Neural crest cell (in vitro differentiated cells): Measurements from ENCODE around the gene GTPBP6. TPM values are rescaled to one million over a fixed set of nuclear protein-coding genes. Genes with fewer than 3 reads are reported as not detected.
"Not testable (repeated sequence)": the region's sequence is repeated elsewhere in the genome, so short reads cannot be mapped to it uniquely, and the experiment has no call there.

Experiments
- DNase-seq: peaks from one replicate; pipeline ENCODE4 v3.0.0; 2021; ENCODE audit warnings: low read depth, mixed read lengths, low spot score
- H3K27ac Mint-ChIP-seq: one replicate; pipeline ENCODE4 v1.8.0; 2021; ENCODE audit warnings: mild to moderate bottlenecking, mixed read lengths; ENCODE audit not compliant: unreplicated experiment
- H3K27me3 Mint-ChIP-seq: 2 replicates; pipeline ENCODE4 v1.8.0; 2021; ENCODE audit warnings: low read depth, mild to moderate bottlenecking, mixed read lengths
- H3K36me3 Mint-ChIP-seq: 2 replicates; pipeline ENCODE4 v1.8.0; 2021; ENCODE audit warnings: low read depth, mild to moderate bottlenecking, mixed read lengths
- H3K4me1 Mint-ChIP-seq: 2 replicates; pipeline ENCODE4 v1.8.0; 2021; ENCODE audit warnings: mixed read lengths
- H3K4me3 Mint-ChIP-seq: one replicate; pipeline ENCODE4 v1.8.0; 2021; ENCODE audit warnings: mild to moderate bottlenecking, mixed read lengths
- H3K9me3 Mint-ChIP-seq: 2 replicates; pipeline ENCODE4 v1.8.0; 2021; ENCODE audit warnings: mixed read lengths
- total RNA-seq: library from RNA; stranded (reverse); gene quantifications from 2 replicates; pipeline ENCODE4 v1.2.1, GENCODE V29; 2021
- TF ChIP-seq, protein P1 (sequence below): fragments of 200-600 bp; sonication (generic); conservative IDR thresholded peaks from 2 replicates; pipeline ENCODE4 v1.5.0; 2021; ENCODE audit warnings: antibody characterized with exemption, mild to moderate bottlenecking

GTPBP6 gene
- total RNA-seq, 1 donor from 2014 or later, result 81.9 TPM

DNA sequence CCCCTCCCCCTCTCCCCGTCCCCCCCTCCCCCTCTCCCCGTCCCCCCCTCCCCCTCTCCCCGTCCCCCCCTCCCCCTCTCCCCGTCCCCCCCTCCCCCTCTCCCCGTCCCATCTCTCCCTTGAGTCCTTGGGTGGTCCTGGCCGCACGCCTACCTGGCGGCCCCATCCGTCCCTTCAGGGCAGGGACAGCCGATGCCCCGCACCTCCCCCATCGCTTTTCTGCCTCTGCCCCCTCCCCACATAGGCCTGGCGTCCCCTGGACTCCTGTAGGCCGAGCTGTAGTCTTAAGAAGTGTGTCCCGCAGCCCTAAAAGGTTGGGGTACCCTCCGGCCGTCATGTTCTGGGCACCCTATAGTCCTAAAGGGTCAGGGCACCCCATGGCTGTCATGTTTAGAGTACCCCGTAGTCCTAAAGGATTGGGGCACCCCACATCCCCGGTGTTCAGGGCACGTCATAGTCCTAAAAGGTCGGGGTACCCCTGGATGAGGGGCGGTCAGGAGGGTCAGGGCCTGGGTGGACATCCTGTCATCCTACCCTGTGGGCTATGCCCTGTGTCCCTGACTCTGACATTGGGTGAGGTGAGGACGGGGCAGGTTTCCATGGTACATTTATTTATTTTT is 10.8 kb upstream of the GTPBP6 start:
- TF ChIP-seq, protein P1, sequence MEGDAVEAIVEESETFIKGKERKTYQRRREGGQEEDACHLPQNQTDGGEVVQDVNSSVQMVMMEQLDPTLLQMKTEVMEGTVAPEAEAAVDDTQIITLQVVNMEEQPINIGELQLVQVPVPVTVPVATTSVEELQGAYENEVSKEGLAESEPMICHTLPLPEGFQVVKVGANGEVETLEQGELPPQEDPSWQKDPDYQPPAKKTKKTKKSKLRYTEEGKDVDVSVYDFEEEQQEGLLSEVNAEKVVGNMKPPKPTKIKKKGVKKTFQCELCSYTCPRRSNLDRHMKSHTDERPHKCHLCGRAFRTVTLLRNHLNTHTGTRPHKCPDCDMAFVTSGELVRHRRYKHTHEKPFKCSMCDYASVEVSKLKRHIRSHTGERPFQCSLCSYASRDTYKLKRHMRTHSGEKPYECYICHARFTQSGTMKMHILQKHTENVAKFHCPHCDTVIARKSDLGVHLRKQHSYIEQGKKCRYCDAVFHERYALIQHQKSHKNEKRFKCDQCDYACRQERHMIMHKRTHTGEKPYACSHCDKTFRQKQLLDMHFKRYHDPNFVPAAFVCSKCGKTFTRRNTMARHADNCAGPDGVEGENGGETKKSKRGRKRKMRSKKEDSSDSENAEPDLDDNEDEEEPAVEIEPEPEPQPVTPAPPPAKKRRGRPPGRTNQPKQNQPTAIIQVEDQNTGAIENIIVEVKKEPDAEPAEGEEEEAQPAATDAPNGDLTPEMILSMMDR, result no peak
- DNase-seq, result no peak
- Mint-ChIP-seq H3K27ac (no peak overlapping the region), H3K9me3 (no peaks in the 10 kb centered on the region), H3K36me3 (no peaks in the 10 kb centered on the region), H3K4me3 (peak overlapping the region; percentile 31), H3K27me3 (peaks cover 11% of the 10 kb centered on the region), H3K4me1 (peaks cover 4% of the 10 kb centered on the region)

DNA sequence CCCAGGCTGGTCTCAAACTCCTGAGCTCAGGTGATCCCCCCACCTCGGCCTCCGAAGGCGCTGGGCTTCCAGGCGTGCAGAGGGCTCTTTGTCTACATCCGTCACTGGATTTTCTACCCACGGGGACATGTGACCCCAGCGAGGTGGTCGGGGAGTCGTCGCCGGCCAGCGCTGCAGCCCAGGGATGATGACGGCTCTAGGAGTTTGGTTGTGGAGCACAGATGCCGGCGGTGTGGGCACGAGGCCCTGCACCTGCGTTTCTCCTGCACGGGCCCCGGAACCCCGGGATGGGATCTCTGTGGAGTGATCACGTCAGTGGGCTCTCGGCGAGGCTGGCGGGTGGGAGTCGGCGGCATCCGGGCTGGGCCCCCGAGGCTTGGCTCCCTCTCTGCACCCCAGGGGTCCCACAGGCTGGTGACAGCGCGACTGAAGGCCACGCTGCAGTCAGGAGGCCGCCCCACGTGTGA is 9.1 kb upstream of the GTPBP6 start:
- Mint-ChIP-seq H3K9me3 (no peaks in the 10 kb centered on the region), H3K4me1 (peaks cover 13% of the 10 kb centered on the region), H3K27ac (no peak overlapping the region), H3K27me3 (peaks cover 23% of the 10 kb centered on the region), H3K4me3 (peak overlapping the region; percentile 56), H3K36me3 (peaks cover 3% of the 10 kb centered on the region)
- DNase-seq, result no peak
- TF ChIP-seq, protein P1, result no peak

DNA sequence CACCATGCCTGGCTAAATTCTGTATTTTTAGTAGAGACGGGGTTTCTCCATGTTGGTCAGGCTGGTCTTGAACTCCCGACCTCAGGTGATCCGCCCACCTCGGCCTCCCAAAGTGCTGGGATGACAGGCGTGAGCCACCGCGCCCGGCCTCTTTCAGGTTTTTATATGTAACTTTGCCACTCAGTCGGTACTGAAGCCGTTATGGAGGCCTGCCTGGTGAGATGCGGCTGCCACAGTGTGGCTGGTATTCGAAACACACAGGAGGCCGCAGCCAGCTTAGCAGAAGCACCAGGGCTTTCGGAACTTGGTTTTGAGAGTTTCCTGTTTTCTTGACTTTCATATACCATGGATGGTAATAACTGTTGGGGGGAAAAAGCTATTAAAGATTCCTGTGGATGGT is 6.1 kb upstream of the GTPBP6 start:
- not testable (repeated sequence) for DNase-seq, H3K27ac Mint-ChIP-seq, H3K36me3 Mint-ChIP-seq

DNA sequence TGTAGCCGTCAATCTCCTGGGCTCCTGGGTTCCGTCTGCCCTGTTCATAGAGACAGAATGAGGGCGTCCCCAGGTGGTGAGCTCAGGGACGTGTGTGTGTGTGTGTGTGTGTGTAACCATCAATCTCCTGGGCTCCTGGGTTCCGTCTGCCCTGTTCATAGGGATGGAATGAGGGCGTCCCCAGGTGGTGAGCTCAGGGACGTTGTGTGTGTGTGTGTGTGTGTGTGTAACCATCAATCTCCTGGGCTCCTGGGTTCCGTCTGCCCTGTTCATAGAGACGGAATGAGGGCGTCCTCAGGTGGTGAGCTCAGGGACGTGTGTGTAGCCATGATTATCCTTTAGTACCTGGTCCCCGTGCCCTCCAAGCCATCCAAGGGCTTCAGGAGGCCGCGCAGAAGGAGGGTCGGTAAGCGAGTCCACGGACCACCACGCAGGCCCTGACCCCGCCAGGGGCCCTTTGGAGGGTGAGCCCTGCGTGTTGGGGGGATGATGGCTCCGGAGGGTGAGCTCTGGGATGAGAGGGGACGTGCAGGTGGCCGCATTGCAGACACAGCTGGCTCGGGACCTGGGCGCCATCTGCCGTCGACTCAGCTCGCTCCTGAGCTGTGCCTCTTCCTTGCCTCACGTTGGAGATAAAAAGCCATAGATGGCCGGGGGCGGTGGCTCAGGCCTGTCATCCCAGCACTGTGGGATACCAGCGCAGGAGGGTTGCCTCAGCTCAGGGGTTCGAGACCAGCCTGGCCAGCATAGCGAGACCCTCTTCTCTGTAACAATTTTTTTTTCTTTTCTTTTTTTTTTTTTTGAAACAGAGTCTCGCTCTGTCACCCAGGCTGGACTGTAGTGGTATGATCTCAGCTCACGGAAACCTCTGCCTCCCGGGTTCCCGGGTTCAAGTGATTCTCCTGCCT is 5.4 kb upstream of the GTPBP6 start:
- Mint-ChIP-seq H3K4me3 (peak overlapping the region; percentile 75), H3K27me3 (peaks cover 23% of the 10 kb centered on the region), H3K4me1 (peaks cover 18% of the 10 kb centered on the region), H3K36me3 (peaks cover 3% of the 10 kb centered on the region), H3K27ac (no peak overlapping the region), H3K9me3 (no peaks in the 10 kb centered on the region)
- TF ChIP-seq, protein P1, result peak; percentile 43
- DNase-seq, result no peak

More for the DNA sequence above, 6.1 kb upstream of the GTPBP6 start:
- Mint-ChIP-seq H3K4me1 (peaks cover 18% of the 10 kb centered on the region), H3K4me3 (peak overlapping the region; percentile 83), H3K27me3 (peaks cover 23% of the 10 kb centered on the region)
- H3K9me3 Mint-ChIP-seq, result not testable (repeated sequence)

DNA sequence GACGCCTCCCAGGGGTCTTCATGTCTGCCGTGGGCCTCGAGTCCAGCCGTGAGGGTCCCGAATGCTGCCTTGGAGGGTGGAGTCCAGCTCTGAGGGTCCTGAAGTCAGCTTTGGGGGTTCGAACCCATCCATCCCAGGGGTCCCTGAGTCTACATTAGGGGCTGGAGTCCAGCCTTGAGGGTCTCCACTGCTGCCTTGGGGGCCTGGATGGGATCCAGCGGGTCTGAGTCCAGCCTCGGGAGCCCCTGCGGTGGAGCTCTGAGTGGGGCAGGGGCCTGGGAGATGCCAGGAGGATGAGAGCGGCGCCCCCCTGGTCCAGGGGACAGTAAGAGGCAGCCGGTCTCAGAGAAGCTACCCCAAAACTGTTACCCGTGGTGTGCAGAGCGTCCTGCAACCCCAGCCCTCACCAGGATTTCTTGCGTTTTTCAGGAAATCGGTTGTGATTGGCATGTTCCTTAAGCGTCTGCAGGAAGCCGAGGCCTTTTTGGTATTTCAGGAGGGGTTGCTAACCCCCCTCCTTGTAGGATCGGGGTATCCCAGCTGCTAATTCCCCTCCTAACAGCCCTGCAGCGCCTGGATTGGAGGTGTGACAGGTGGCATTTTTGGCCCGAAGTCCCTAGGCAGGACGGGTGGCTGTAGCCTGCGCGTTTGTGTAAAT is 1.7 kb upstream of the GTPBP6 start:
- Mint-ChIP-seq H3K27ac (no peak overlapping the region), H3K4me3 (peak overlapping the region; percentile 92), H3K9me3 (peaks cover 4% of the 10 kb centered on the region), H3K4me1 (peaks cover 24% of the 10 kb centered on the region), H3K27me3 (peaks cover 23% of the 10 kb centered on the region), H3K36me3 (peaks cover 7% of the 10 kb centered on the region)
- TF ChIP-seq, protein P1, result no peak
- no peak for DNase-seq
